Left lobe of liver (tissue), 2 donors: ENCODE results near the gene BEAN1. TPM values are rescaled to one million over a fixed set of nuclear protein-coding genes. Genes with fewer than 3 reads are reported as not detected.
A peak's percentile ranks its signal among the peaks of the same experiment; 100 is the strongest.

Source experiments
- ATAC-seq: fragments of 200-7000 bp; cut with Tn5 transposase; one replicate; pipeline ENCODE4 v1.9.1; 2020; ENCODE audit warnings: mild to moderate bottlenecking, moderate library complexity
- DNase-seq: peaks from one replicate; pipeline ENCODE4 v3.0.0-alpha.2; 2020; ENCODE audit warnings: low spot score
- total RNA-seq: library from RNA; stranded (reverse); gene quantifications from one replicate; pipeline ENCODE4 v1.2.1, GENCODE V29; 2021
- donor health status: DM: no; HTN: no; CAD: no; lungs with moderate emphysema.
- donor health status: DM: no; HTN: yes; CAD: no.

The BEAN1 gene
- total RNA-seq, 1 donor from 2014 or later = 0.38 TPM

DNA sequence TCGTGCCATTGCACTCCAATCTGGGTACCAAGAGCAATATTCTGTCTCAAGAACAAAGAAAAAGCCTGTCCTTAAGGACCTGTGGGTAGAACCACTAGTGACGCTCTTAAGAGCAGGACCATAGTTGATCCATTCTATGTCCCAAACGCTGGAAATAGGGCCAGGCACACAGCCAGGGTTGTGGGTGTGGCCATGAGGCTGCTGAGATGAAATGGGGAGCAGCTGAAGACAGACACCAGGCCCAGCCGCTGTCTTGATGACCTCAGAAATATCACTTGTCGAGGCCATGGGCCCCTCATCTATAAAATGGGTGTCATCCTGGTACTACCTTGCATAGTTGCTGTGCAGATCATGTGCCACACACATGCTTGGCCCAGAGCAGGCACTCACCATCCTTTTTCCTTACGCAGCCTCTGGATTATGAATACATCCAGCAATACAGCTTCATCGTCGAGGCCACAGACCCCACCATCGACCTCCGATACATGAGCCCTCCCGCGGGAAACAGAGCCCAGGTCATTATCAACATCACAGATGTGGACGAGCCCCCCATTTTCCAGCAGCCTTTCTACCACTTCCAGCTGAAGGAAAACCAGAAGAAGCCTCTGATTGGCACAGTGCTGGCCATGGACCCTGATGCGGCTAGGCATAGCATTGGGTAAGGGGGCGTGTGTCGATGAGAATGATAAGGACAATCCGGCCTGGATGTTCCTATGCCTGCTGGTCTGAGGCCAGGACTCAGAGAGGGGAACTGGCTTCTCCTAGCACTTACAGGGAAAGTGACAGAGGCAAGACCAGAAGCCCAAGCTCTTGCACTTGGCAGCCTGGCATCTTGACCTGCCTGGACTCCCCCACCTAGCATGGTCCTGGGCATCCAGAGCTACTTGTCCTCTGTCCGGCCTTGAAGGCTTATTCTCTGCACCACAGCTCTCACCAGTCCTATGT lies 35.1 kb upstream of the BEAN1 start:
- DNase-seq = no peak
- ATAC-seq = no peak

DNA sequence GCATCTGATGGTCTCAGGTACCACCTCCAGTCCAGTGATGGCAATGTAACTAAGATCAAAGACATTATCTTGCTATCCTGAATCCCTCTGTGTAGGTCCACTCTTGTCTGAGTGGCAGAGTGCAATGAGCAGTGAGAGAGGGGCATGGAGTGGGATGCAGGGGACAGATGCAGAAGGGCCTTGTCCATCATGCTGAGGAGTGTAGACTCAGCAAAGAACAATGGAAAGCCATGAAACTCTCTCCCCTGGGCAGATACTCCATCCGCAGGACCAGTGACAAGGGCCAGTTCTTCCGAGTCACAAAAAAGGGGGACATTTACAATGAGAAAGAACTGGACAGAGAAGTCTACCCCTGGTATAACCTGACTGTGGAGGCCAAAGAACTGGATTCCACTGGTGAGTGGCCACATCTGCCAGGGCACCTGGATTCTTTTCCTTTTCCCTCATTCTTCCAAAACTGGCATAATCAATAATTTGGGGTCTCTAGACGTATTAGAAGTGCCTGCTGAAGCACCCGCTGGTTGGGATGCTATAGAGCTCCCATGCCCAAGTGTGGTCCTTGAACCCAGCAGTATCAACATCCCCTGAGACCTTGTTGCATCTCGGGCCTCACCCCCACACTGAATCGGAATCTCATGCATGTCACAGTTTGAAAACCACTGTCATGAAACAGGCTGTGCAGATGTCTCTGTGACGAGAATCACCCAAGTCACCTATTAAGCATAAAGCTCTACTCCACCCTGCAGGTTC lies 31.1 kb upstream of the BEAN1 start:
- no peak for ATAC-seq
- DNase-seq = no peak

- DNase-seq (no peak), ATAC-seq (no peak)
These were observed 29.2 kb upstream of the BEAN1 start for GRCh38 chr16:66397736-66398433.

DNA sequence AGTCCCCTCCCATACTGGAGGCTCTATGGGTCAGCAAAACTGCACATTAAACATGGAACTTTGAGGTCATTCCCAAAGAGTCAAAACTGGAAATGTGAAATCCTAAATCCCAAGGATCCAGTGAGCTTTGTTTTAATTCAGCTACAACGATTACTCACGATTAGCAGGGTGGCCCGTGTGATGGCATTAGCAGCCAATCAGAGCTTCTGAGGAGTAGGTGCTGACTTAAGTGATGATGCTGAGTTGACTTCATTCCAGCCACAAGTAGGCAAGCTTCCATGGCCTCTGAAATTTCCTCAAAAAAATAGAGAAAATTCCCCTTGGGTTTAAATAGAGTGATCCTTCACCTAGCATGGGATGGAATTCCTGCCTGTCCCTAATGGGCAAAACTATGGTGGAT lies 28.1 kb upstream of the BEAN1 start:
- ATAC-seq (no peak), DNase-seq (no peak)

- ATAC-seq (no peak), DNase-seq (no peak)
These were observed 27.2 kb upstream of the BEAN1 start for GRCh38 chr16:66399930-66400329.

DNA sequence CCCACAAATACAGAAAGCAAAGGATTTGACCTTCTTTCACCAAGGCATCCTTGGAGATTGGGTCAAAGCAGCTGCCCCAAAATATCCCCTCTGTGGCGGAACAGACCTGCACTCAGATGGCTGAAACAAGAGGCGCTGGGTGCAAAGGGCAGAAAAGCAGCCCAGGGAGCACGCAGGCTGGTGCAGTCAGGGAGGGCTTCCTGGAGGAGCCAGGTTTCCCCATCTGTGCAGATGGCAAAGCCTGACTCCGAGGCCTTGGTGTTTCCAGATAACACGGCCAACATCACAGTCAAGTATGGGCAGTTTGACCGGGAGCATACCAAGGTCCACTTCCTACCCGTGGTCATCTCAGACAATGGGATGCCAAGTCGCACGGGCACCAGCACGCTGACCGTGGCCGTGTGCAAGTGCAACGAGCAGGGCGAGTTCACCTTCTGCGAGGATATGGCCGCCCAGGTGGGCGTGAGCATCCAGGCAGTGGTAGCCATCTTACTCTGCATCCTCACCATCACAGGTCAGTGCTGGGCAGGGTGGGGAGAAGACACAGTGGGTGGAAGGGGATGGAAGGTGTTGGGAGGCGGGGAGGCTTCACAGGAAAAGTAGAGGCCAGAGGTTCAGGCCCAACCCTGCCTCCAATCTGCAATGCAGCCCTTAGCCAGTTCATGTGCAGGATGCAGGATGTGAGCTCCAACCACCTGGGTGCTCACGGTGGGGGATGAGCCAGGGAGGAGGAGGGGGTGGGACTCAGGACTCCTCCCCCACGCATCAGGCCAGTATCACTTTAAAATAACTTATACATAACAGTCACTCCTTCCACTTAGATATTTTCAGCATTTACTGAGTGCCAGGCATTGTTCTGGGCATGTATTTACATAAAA lies 26.4 kb upstream of the BEAN1 start:
- DNase-seq = no peak
- ATAC-seq = no peak

DNA sequence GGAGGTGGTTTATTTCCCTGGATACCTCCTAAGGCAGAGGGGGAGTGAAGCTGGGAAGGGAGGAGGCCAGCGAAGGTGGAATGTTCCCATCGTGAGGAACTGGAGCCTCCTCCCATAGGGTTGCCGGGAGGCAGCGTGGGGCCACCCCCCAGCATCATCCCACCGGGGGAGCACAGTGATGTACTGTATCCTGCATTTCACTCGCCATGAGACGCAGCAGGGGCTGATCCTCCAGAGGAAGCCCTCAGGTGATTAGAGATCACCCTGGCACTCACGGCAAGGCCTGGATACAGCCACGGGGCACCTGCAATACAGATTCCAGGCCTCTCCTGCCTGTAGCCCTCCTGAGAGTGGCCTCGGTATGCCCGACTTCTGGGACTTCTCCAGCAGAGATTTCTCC lies 25.5 kb upstream of the BEAN1 start:
- DNase-seq (no peak), ATAC-seq (no peak)

- no peak for ATAC-seq
- no peak for DNase-seq
These were observed 24.9 kb upstream of the BEAN1 start for GRCh38 chr16:66402166-66402565.

- no peak for ATAC-seq
These were observed 24.4 kb upstream of the BEAN1 start for GRCh38 chr16:66402591-66403230.

DNA sequence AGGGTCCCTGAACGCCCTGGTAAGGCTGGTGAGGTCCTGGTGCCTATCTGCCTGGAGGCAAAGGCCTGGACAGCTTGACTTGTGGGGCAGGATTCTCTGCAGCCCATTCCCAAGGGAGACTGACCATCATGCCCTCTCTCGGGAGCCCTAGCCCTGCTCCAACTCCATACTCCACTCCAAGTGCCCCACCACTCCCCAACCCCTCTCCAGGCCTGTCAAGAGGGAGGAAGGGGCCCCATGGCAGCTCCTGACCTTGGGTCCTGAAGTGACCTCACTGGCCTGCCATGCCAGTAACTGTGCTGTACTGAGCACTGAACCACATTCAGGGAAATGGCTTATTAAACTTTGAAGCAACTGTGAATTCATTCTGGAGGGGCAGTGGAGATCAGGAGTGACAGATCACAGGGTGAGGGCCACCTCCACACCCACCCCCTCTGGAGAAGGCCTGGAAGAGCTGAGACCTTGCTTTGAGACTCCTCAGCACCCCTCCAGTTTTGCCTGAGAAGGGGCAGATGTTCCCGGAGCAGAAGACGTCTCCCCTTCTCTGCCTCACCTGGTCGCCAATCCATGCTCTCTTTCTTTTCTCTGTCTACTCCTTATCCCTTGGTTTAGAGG lies 23.5 kb upstream of the BEAN1 start:
- no peak for DNase-seq
- ATAC-seq = no peak

More at GRCh38 chr16:66402591-66403230, 24.4 kb upstream of the BEAN1 start:
- no peak for DNase-seq

DNA sequence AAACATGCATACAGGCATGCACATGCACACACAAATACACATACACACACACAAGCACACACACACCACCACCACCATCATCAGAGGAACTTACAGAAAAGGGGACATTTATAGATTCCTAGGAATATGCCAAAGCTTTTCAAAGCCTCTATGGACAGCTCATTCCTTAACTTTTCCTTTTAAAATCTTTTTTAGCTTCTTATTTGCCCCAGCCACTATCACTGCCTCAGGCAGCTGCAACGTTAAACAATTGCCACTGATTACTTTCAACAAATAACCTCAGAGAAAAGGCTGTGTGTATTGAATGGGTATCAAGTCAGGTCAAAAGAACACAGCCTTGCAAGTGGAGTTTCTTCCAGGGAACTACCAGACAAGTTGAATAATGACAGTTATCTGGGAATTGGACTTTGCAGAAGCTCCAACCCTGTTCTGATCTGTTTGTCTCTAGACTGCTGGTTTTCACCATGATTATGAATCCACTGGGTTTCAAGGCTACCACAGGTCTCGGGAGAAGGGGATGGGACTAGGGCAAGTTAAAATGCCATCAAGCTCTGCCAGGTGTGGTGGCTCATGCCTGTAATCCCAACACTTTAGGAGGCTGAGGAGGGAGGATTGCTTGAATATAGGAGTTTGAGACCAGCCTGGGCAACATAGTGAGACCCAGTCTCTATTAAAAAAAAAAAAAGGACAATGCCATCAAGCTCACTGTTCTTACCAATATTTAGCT lies 21.9 kb upstream of the BEAN1 start:
- DNase-seq = no peak
- ATAC-seq = no peak

DNA sequence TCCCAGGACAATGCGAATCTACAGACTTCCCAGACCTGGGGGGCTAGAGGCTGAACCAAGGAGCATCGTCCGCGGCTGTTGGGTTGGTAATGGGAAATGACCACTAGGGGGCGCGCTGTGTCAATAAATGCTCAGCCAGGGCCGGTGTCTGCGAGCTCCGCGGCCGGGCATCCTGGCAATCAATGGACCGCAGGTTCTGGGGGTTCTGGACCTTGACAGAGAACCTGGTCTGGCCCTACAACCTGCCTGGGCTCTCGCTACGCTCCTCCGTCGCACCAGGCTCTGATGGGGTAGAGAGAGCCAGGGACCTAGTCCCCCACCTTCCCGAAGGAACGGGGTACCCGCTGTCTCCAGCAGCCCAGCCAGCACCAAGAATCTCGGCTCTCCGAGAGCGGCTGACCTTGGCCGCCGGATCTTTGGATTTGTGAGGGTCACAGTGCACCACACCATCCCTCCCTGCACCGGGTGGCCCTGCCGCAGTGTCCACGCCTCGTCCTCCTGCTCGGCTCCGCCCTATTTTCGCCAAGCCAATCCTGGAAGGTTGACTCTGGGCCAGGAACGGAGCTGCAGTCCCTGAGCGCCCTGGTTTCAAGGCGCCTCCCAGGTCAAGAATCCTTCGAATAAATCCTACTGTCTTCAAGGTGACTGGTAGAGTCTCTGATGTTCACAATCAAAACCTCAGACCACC lies 20.4 kb upstream of the BEAN1 start:
- DNase-seq (peak; percentile 82), ATAC-seq (peak; percentile 94)

DNA sequence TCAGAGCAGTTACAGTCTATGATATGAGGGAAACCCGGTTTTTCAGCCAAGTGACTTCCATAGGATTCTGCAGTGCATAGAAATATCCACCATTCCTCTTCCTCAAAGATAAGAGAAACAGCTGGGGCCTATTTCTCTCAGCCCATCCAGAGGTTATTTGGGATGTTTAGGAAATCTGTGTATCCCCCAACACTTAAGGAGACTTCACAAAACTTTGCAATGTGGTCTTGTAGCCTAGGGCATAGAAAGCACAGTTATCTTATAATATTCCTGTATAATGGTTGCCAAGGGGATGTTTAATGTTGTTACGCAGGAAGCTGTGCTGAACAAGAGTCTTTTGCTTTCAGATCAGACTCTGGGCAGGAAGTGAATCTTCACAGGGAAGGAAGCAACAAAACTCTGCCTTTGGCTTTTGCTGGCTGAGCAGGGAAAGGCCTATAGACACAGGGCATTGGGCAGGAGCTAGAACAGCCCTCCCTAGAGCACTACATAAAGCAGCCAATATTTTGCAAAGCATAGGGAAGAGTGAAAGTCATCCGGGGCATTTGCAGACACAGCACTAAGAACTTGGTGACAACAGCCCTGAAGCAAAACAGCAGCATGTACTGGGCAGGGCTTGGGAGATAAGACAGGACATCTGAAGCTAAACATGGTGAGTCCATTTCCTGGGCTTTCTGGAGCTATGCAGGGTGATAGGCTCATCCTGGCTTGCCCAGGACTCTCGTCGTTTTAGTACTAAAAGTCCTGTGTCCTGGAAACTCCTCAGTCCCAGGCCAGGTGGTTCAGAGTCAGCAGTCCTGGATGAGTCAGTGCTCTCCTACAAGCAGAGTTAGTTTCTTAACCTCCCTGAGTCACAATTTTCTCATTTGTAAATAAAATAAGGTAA lies 18.7 kb upstream of the BEAN1 start:
- ATAC-seq = peak; percentile 38
- no peak for DNase-seq

DNA sequence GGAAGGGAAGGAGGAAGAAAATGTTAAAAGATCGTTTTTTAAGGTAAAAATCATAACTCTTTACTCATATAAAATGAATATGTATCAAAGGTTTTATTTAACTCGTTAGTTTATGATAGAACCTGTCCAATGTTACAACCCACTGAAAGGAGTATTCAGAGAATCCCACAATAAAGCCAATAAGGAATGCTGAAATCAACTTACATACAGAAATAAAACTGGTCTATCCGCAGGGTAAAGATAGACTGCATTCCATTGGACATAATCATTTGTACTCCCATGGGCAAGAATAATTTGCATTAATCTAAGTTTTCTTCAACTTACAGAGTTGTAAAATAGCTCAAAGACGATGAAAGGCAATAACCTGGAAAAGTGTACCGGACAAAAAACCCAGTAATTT lies 17.9 kb upstream of the BEAN1 start:
- no peak for ATAC-seq

DNA sequence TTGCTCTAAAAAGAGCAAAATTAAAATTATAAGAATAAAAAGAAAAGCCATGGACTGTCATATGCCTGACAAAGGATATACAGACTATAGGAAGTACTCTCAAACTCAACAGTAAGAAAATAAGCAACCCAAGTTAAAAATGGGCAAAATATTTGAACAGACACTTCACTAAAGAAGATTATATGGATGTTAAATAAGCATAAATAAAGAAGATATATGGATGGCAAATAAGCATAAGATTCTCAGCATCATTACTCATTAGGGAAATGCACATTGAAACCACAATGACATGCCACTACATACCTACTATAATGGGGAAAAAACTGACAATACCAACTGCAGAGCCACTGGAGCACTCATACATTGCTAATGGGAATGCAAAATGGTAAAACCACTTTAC lies 14.9 kb upstream of the BEAN1 start:
- ATAC-seq (no peak), DNase-seq (no peak)

More for the DNA sequence above, 17.9 kb upstream of the BEAN1 start:
- no peak for DNase-seq

- ATAC-seq (no peak), DNase-seq (no peak)
These were observed 12.2 kb upstream of the BEAN1 start for GRCh38 chr16:66414891-66415290.

DNA sequence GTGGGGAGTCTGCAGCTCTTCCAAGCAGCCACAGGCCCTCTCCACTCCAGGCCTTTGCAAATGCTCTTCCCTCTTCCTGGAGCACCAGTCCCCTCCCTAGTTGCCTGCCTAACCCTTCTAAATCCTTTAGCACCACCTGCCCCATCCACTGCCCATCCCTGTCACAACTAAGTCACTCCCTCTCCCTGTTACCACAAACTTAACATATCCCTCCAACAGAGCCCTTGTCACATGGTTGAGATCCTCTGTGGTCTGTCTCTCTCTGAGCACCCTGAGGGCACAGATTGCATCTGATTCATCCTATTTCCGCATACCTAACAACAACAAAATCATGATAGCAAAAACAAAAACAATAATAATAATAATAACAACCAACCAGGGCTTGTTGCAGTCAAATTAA lies 11.0 kb upstream of the BEAN1 start:
- ATAC-seq (no peak), DNase-seq (no peak)
